ENCODE measurements around the gene NCS1.

Gene NCS1

DNA sequence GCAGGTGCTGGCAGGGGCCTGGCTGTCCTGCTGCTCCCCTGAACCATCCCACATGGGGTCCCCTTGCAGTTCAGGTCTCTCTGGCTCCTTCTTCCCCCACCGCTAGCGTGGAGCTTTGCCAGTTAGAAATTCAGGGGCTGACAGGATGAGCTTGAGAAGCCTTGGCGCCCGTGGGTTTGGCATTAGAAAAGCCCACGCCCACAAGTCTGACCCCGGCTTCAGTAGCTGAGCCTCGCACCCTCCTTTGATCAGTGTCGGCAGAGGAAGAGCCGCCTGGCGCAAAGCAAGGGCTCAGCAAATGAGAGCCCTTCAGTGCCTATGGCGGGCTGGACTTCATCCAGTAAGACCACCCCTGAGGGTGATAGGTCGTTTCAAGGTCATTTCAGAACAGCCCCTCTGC, 30.1 kb upstream of the NCS1 start:
- Mint-ChIP-seq H3K4me3 (no peak overlapping the region), H3K27ac (no peak overlapping the region), H3K9me3 (no peaks in the 10 kb centered on the region), H3K4me1 (ENCODE audit: low read depth) (peaks cover 79% of the 10 kb centered on the region), H3K36me3 (ENCODE audit: low read depth) (peaks cover 3% of the 10 kb centered on the region), H3K27me3 (peaks cover 26% of the 10 kb centered on the region)

DNA sequence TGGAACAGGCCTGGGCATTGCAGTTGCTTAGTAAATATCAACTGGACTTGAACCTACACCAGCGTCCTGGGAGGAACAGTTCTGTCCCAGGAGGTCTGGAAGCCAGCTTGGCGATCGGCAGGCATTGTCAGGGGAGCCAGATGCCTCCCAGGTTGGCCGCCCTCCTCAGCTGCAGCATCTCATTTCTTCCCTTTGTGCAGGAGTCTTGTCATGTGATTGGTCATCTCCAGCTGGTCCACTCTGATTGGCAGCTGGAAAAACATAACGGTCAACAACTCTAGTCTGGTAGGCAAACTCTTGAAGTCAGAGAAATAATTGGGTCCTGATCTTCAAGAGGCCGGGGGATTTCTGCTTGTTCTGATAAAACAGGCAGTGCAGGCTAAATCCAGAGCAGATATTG, 29.6 kb upstream of the NCS1 start:
- peaks cover 28% of the 10 kb centered on the region for H3K27me3 Mint-ChIP-seq
- H3K9me3 Mint-ChIP-seq, result no peaks in the 10 kb centered on the region
- H3K36me3 Mint-ChIP-seq (ENCODE audit: low read depth), result no peaks in the 10 kb centered on the region
- peaks cover 80% of the 10 kb centered on the region for H3K4me1 Mint-ChIP-seq (ENCODE audit: low read depth)
- no peak overlapping the region for H3K27ac Mint-ChIP-seq
- H3K4me3 Mint-ChIP-seq, result no peak overlapping the region

- H3K4me1 Mint-ChIP-seq (ENCODE audit: low read depth), result peaks cover 80% of the 10 kb centered on the region
- H3K36me3 Mint-ChIP-seq (ENCODE audit: low read depth), result no peaks in the 10 kb centered on the region
- H3K9me3 Mint-ChIP-seq, result no peaks in the 10 kb centered on the region
- H3K4me3 Mint-ChIP-seq, result peak overlapping the region; percentile 14
- peaks cover 28% of the 10 kb centered on the region for H3K27me3 Mint-ChIP-seq
- peak overlapping the region; percentile 54 for H3K27ac Mint-ChIP-seq
These were observed 28.8 kb upstream of the NCS1 start for GRCh38 chr9:130143279-130143893.

DNA sequence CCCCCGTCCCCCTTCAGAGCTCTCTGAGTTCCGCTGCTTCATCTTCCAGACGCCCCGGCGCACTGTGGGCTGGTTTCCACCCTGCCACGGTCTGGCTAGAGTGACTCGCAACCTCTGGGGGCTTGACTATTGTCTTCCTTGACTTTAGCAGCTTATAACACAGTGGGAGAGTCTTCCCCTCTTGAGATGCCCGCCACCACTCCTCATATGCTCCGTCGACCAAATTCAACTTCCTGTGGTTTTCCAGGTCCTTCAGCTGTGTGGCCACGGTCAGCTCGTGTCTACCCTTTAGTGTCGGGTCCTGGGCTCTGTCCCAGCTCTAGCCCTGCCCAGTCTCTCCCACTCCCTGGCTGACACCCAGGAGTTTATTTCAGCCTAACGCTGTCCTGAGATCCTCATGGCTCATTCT, 28.2 kb upstream of the NCS1 start:
- peaks cover 74% of the 10 kb centered on the region for H3K4me1 Mint-ChIP-seq (ENCODE audit: low read depth)
- peak overlapping the region; percentile 14 for H3K4me3 Mint-ChIP-seq
- no peaks in the 10 kb centered on the region for H3K9me3 Mint-ChIP-seq
- H3K36me3 Mint-ChIP-seq (ENCODE audit: low read depth), result no peaks in the 10 kb centered on the region
- H3K27me3 Mint-ChIP-seq, result peaks cover 28% of the 10 kb centered on the region
- peak overlapping the region; percentile 54 for H3K27ac Mint-ChIP-seq

DNA sequence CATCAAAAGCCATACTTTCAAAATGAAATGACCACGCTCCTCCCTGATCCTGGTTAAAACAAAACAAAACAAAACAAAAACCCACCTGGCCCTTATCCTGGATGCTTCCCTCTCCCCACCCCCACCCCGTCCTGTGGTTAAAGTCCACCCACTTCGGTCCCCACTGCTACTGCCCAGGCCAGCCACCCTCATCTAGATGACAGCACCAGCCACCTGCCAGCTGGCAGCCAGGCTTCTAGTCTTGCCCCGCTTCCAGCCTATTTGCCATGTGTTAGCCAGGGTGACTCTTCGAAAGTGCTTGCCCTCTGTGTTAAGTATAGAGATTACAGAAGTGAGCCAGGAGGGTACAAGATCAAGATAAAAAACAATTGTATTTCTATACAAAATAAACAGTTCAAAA, 27.5 kb upstream of the NCS1 start:
- no peaks in the 10 kb centered on the region for H3K9me3 Mint-ChIP-seq
- H3K4me3 Mint-ChIP-seq, result no peak overlapping the region
- H3K27ac Mint-ChIP-seq, result no peak overlapping the region
- H3K4me1 Mint-ChIP-seq (ENCODE audit: low read depth), result peaks cover 67% of the 10 kb centered on the region
- no peaks in the 10 kb centered on the region for H3K36me3 Mint-ChIP-seq (ENCODE audit: low read depth)
- H3K27me3 Mint-ChIP-seq, result peaks cover 28% of the 10 kb centered on the region

GRCh38 chr9:130145658-130146057, 26.5 kb upstream of the NCS1 start:
- peaks cover 28% of the 10 kb centered on the region for H3K27me3 Mint-ChIP-seq
- no peak overlapping the region for H3K27ac Mint-ChIP-seq
- H3K9me3 Mint-ChIP-seq, result no peaks in the 10 kb centered on the region
- peaks cover 57% of the 10 kb centered on the region for H3K4me1 Mint-ChIP-seq (ENCODE audit: low read depth)
- H3K4me3 Mint-ChIP-seq, result no peak overlapping the region
- H3K36me3 Mint-ChIP-seq (ENCODE audit: low read depth), result no peaks in the 10 kb centered on the region

- Mint-ChIP-seq H3K27me3 (peaks cover 28% of the 10 kb centered on the region), H3K4me1 (ENCODE audit: low read depth) (peaks cover 43% of the 10 kb centered on the region), H3K9me3 (no peaks in the 10 kb centered on the region), H3K4me3 (no peak overlapping the region), H3K36me3 (ENCODE audit: low read depth) (no peaks in the 10 kb centered on the region), H3K27ac (no peak overlapping the region)
These were observed 25.0 kb upstream of the NCS1 start for GRCh38 chr9:130147198-130147597.

DNA sequence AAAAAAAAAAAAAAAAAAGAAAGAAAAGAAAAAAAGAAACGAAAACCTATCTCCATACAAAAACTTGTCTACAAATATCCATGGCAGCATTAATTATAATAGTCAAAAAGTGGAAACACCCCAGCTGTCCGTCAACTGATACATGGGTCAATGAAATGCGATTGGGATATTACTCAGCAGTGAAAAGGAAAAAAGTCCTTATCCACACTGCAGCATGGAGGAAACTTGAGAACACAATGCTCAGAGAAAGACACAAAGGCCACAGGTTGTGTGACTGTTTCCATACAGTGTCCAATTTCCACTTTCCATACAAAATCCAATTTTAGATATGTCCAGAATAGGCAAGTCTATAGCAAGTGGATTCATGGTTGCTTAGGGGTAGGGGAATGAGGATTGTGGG, 24.3 kb upstream of the NCS1 start:
- Mint-ChIP-seq H3K27me3 (peaks cover 28% of the 10 kb centered on the region), H3K9me3 (no peaks in the 10 kb centered on the region), H3K4me1 (ENCODE audit: low read depth) (peaks cover 37% of the 10 kb centered on the region), H3K4me3 (no peak overlapping the region), H3K36me3 (ENCODE audit: low read depth) (no peaks in the 10 kb centered on the region), H3K27ac (no peak overlapping the region)

- Mint-ChIP-seq H3K27me3 (peaks cover 24% of the 10 kb centered on the region), H3K4me1 (ENCODE audit: low read depth) (peaks cover 28% of the 10 kb centered on the region), H3K27ac (no peak overlapping the region)
These were observed 23.2 kb upstream of the NCS1 start for GRCh38 chr9:130149031-130149430.

GRCh38 chr9:130149654-130150286, 22.4 kb upstream of the NCS1 start:
- Mint-ChIP-seq H3K27ac (no peak overlapping the region), H3K36me3 (ENCODE audit: low read depth) (no peaks in the 10 kb centered on the region), H3K27me3 (peaks cover 18% of the 10 kb centered on the region), H3K4me3 (no peak overlapping the region), H3K4me1 (ENCODE audit: low read depth) (peaks cover 20% of the 10 kb centered on the region), H3K9me3 (no peaks in the 10 kb centered on the region)

More at GRCh38 chr9:130149031-130149430, 23.2 kb upstream of the NCS1 start:
- Mint-ChIP-seq H3K4me3 (no peak overlapping the region), H3K36me3 (ENCODE audit: low read depth) (no peaks in the 10 kb centered on the region), H3K9me3 (no peaks in the 10 kb centered on the region)

DNA sequence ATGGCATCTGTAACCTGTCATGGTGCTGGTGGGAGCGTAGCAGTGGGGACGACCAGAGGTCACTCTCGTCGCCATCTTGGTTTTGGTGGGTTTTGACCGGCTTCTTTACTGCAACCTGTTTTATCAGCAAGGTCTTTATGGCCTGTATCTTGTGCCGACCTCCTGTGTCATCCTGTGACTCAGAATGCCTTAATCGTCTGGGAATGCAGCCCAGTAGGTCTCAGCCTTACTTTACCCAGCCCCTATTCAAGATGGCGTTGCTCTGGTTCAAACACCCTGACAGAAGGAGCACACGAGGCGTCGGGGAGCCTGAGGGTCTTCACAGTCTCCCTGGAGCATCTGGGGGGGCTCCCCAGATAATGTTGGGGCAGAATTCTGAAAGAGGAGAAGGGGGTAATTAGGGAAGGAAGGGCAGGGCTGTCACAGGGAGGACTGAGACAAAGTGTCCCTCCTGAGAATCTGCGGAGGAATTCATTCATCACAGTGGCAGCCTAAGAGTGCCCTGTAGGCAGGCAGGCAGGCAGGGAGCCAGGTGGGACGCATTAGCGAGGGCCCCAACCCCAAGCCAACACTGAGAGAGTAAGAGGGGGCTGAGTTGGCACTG, 21.3 kb upstream of the NCS1 start:
- H3K36me3 Mint-ChIP-seq (ENCODE audit: low read depth), result no peaks in the 10 kb centered on the region

DNA sequence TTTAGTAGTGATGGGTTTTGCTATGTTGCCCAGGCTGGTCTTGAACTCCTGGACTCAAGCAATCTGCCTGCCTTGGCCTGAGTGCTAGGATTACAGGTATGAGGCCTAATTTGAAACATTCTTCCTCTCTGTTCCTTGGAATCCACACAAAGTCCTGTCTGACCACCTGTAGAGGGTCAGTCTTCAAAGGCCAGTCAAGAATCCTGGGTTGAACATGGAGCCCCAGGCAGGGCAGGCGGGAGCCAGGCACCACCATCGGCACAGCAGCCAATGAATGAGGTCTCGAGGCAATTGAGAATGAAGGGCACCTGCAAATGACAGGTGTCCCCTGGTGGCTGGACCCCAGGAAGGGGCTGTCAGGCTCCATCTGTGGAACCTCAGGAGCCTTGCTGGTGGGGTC, 17.4 kb upstream of the NCS1 start:
- H3K4me1 Mint-ChIP-seq (ENCODE audit: low read depth), result no peaks in the 10 kb centered on the region
- no peaks in the 10 kb centered on the region for H3K27me3 Mint-ChIP-seq
- H3K9me3 Mint-ChIP-seq, result no peaks in the 10 kb centered on the region
- H3K27ac Mint-ChIP-seq, result no peak overlapping the region
- H3K36me3 Mint-ChIP-seq (ENCODE audit: low read depth), result no peaks in the 10 kb centered on the region
- H3K4me3 Mint-ChIP-seq, result no peak overlapping the region

More for the DNA sequence above, 21.3 kb upstream of the NCS1 start:
- Mint-ChIP-seq H3K27me3 (peaks cover 11% of the 10 kb centered on the region), H3K4me3 (no peak overlapping the region), H3K9me3 (no peaks in the 10 kb centered on the region), H3K27ac (no peak overlapping the region), H3K4me1 (ENCODE audit: low read depth) (peaks cover 16% of the 10 kb centered on the region)

DNA sequence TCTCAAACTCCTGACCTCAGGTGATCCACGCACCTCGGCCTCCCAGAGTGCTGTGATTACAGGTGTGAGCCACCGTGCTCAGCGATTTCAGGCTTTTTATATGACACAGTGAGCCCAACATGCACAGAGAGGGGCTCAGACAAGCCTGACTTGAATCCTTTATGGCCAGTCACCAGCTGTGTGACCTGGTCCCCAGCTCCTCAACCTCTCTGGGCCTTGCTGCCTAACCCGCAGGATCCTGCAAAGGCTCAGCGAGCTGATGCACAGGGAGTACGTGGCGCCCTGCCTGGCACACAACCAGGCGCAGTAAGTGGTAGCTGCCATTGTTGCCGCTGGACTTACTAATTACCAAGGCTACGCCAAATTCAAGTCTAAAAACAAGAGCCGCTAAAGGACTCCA, 16.6 kb upstream of the NCS1 start:
- H3K9me3 Mint-ChIP-seq, result no peaks in the 10 kb centered on the region
- no peaks in the 10 kb centered on the region for H3K4me1 Mint-ChIP-seq (ENCODE audit: low read depth)
- H3K27me3 Mint-ChIP-seq, result no peaks in the 10 kb centered on the region

DNA sequence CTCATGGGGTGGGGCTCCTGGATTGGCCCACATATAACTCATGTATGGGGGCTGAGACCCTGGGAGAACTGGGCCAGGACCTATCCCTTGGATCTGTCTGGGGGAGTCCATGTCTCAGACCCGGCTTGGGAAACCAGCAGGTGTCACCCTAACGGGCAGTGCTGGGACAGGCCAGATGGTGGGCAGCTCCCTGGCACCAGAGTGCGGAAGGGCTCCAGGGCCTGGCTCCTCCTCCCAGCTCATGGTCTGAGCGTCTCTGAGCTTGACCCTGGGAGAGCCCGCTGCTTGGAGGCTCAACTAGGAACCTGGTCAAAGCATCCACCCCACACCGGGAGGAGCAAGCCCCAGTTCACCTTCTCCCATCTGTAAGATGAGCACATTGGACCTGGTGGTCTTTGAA, 15.5 kb upstream of the NCS1 start:
- Mint-ChIP-seq H3K4me3 (no peak overlapping the region), H3K27me3 (no peaks in the 10 kb centered on the region), H3K27ac (no peak overlapping the region), H3K4me1 (ENCODE audit: low read depth) (no peaks in the 10 kb centered on the region), H3K9me3 (no peaks in the 10 kb centered on the region), H3K36me3 (ENCODE audit: low read depth) (no peaks in the 10 kb centered on the region)

More for the DNA sequence above, 16.6 kb upstream of the NCS1 start:
- no peak overlapping the region for H3K4me3 Mint-ChIP-seq
- no peaks in the 10 kb centered on the region for H3K36me3 Mint-ChIP-seq (ENCODE audit: low read depth)
- H3K27ac Mint-ChIP-seq, result no peak overlapping the region

DNA sequence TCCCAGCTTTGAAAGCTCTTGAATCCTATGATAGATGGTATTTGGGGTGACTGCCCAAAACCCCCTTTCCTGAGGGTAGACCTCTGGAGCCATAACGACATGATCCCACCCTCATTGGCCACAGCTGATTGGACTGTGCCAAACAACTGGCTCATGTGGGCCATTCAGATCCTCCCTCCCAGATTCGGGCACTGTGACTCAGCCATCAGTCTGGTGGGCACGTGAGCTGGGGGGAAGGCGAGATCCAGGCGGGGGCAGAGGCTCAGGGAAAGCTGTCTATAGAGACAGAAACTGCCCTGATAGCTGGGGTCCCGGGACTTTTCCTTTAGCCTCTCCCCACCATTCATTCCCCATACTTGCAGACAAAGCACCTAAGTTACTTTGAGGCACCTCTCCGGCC, 15.1 kb upstream of the NCS1 start:
- H3K36me3 Mint-ChIP-seq (ENCODE audit: low read depth), result no peaks in the 10 kb centered on the region

More for the DNA sequence above, 15.1 kb upstream of the NCS1 start:
- Mint-ChIP-seq H3K4me3 (no peak overlapping the region), H3K9me3 (no peaks in the 10 kb centered on the region), H3K4me1 (ENCODE audit: low read depth) (no peaks in the 10 kb centered on the region), H3K27me3 (no peaks in the 10 kb centered on the region), H3K27ac (no peak overlapping the region)

Data from stimulated activated naive CD8-positive, alpha-beta T cell treated with anti-CD3 and anti-CD28 coated beads, Interleukin-15, Interleukin-2, amounts not matched to agents 100 ng/mL and 50 ng/mL, for 24 hours (primary cell).